A549 treated with DMSO at 1 μM for 4 hours (cell line): Measurements from ENCODE around the gene CYP3A5. TPM values are rescaled to one million over a fixed set of nuclear protein-coding genes. Genes with fewer than 3 reads are reported as not detected.

ENCODE experiments used
- total RNA-seq: library from RNA; stranded (reverse); fragments of 200-300 nt; extraction: Qiagen RNA extraction; gene quantifications from 5 replicates; pipeline ENCODE4 v1.2.3, GENCODE V29; 2022; ENCODE audit warnings: low read depth

Gene CYP3A5
- 1.4 to 2.2 TPM (median 1.5 TPM) in 5 replicates for total RNA-seq

DNA sequence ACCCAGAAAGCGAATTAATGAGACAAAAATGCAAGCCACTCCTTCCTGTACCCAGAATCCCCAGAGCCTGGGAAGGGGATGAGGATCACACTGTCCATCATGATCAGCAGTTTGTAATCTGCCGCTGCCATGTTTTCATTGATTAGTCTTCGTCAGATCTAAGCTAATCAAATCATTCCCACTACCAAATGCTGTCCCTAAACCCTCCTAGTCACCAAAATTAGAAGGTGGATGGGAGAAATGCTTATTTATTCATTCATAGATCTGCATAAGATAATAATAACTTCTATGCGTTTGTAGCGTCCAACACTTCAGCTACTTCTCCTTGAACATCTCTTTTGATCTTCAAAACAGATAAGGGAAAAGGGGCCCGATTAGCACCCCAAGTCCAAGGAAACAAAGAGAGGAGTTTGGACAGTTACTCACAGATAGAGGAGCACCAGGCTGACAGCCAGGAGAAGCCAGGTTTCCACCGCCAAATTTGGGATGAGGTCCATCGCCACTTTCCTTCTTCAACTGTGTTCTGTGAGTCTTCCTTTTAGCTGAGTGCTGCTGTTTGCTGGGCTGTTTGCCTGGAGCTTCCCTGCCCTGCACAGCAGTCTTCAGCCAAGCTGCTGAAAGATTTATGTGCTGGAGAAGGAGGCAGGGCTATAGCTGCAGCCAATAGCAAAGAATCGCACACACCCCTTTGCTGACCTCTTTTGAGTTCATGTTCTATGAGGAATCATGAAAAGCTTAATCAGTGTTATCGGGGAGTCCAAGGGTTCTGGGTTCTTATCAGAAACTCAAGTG is at the start of gene CYP3A5:
Gene CYP3A5 (minus strand): TSS at position 597 of the 792 bp plus-strand sequence. CDS start 100 bp downstream, at position 497.

DNA sequence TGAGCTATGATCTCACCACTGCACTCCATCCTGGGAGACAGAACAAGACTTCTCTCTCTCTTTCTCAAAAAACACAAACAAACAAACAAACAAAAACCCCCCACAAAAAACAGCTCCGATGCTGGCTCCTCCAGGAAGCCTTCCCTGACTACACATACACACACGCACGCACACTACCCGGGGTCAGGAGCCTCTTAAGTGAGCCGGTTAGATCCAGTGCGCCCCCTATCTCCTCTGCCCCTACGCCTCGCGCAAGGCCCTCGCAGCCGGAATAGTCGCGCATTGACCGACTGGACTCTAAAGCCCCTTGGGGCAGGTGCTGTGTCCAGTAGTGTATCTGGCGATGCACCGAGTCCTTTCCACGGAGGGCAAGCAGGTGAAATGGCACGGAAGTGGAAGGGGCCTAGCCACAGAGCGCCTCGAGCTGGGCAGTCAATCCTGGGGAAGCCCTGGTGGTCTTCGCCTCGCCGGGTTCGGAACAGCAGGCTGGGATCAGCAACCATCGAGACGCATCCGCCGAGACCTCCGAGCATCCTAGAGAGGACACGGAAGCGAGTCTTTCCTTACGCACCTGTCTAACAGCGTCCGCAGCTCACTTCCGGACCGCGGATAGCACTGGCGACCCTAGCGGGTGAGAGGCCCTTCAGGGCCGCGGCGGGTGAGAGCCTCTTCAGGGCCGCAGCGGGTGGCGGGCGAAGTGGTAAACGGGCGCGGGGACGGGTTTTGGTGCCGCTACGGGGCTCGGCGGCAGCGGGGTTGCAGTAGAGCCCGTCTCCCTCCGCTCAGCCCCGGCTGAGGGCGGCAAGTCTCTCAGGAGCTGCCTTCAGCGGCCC is 63.2 kb downstream of the CYP3A5 start, which contains the start of gene ZSCAN25:
Gene ZSCAN25 (plus strand): TSS at position 588 of the 833 bp plus-strand sequence. CDS start 2,661 bp downstream, outside the sequence.

Other genes with a start within 250 kb of the CYP3A5 start
- 6.1 to 10.7 TPM (median 6.9 TPM) in 5 replicates for gene PTCD1, start 241.2 kb downstream of the CYP3A5 start, total RNA-seq
- 38.9 to 46.6 TPM (median 43.3 TPM) in 5 replicates for gene CPSF4, start 241.1 kb downstream of the CYP3A5 start, total RNA-seq
- 873 to 1,333 TPM (median 888 TPM) in 5 replicates for gene ATP5MF, start 213.8 kb downstream of the CYP3A5 start, total RNA-seq
- gene ZNF789, start 207.1 kb downstream of the CYP3A5 start, total RNA-seq, result 7.2 to 9.3 TPM (median 8.7 TPM) in 5 replicates
- gene ZNF394, start 179.7 kb downstream of the CYP3A5 start, total RNA-seq, result 18.1 to 20.8 TPM (median 19.0 TPM) in 5 replicates
- 9.6 to 10.1 TPM (median 9.7 TPM) in 5 replicates for gene ZKSCAN5, start 175.3 kb downstream of the CYP3A5 start, total RNA-seq
- 4.6 to 7.5 TPM (median 7.0 TPM) in 5 replicates for gene FAM200A, start 127.9 kb downstream of the CYP3A5 start, total RNA-seq
- gene ZNF655, start 121.4 kb downstream of the CYP3A5 start, total RNA-seq, result 56.0 to 62.9 TPM (median 60.0 TPM) in 5 replicates
- 0.79 to 1.0 TPM (median 0.91 TPM) in 5 replicates for gene TMEM225B, start 81.7 kb downstream of the CYP3A5 start, total RNA-seq
- 9.1 to 9.7 TPM (median 9.3 TPM) in 5 replicates for gene ZSCAN25, start 63.0 kb downstream of the CYP3A5 start, total RNA-seq
- not detected in 5 replicates for gene CYP3A7, start 55.2 kb upstream of the CYP3A5 start, total RNA-seq
- not detected in 5 replicates for gene CYP3A4, start 104.2 kb upstream of the CYP3A5 start, total RNA-seq
- not detected in 5 replicates for gene CYP3A43, start 148.0 kb upstream of the CYP3A5 start, total RNA-seq
- gene OR2AE1, start 197.0 kb upstream of the CYP3A5 start, total RNA-seq, result not detected in 5 replicates
- 25.4 to 29.5 TPM (median 27.3 TPM) in 5 replicates for gene TRIM4, start 239.5 kb upstream of the CYP3A5 start, total RNA-seq
- gene GJC3, start 249.6 kb upstream of the CYP3A5 start, total RNA-seq, result 0.09 to 0.18 TPM (median 0.13 TPM) in 4 of 5 replicates, not detected in the other